Nasal cavity respiratory epithelium epithelial cell of viscerocranial mucosa (primary cell): ENCODE results near the gene CLVS2. TPM values are rescaled to one million over a fixed set of nuclear protein-coding genes. Genes with fewer than 3 reads are reported as not detected.

ENCODE experiments used
- total RNA-seq: library from RNA; depleted of rRNA; stranded (reverse); fragments of >200 nt; gene quantifications from 2 replicates; pipeline ENCODE4 v1.2.3, GENCODE V29; 2014

The CLVS2 gene
- total RNA-seq = not detected in 2 replicates

DNA sequence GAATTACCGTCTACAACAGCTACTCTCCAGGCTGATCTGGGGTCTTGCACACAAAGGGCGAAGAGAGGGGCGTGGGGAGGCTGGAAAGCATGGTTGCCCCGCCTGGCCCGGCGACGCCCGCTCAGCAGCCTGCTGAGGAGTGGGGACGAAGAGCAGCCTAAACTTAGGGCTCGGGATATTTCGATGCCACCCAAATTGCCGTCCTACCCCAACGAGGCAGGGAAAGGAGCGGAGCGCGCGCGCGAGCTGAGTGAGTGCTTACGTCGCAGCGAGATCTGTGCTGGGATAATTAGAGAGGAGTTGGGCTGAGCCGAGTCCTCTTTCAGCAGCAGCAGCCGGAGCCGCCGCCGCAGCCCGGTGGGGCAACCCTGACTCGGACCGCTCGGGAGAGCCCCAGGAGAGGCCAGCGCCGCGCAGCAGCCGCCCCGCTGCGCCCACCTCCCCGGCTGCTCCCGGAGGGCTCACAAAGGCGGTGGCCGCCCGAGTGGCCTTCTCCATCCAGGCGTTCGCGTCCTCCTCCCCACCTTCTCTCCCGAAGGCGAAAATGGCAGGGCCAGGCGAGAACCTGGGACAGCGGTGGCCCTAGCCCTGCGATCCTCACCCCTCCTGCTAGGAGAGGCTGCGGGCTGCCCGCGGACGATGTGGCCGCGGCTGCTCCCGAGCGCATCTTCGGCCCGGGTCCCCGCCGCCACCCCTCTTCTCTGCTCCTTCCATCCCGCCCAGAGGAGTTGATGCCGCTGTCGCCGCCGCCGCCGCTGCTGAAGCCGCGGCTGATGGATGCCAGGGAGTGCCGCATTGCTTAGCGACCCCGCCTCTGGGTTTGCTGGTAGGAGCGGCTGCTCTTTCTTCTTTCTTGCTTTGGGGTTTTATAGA is at the start of gene CLVS2:
CLVS2 (plus strand) TSS at position 315 of the 873 bp plus-strand sequence. CDS start 1,543 bp downstream, outside the sequence.

Other genes with a start within 250 kb of the CLVS2 start
- gene FABP7, start 216.5 kb upstream of the CLVS2 start, total RNA-seq = not detected in 2 replicates
- gene SMPDL3A, start 207.0 kb upstream of the CLVS2 start, total RNA-seq = 6.0 and 6.5 TPM in 2 replicates